OCI-LY7 (cell line): ENCODE measurements around the gene GATM. TPM values are rescaled to one million over a fixed set of nuclear protein-coding genes. Genes with fewer than 3 reads are reported as not detected.

Source experiments
- BruUV-seq: library from RNA; stranded (reverse); fragments of 400-500 nt; replicated peaks from 2 replicates; lab custom pipeline; 2021; lab: Mats Ljungman, UMichigan
- CTCF ChIA-PET: fragments of 300-600 bp; sonication (Branson Sonifier 250); formaldehyde crosslinking; loops from one replicate; lab custom pipeline; 2022; ENCODE audit warnings: antibody characterized with exemption; ENCODE audit not compliant: unreplicated experiment; lab: Charles Lee
- POLR2A ChIA-PET: fragments of 300-600 bp; sonication (Branson Sonifier 250); formaldehyde crosslinking; loops from one replicate; lab custom pipeline; 2022; ENCODE audit warnings: antibody characterized with exemption; lab: Charles Lee
- DNase-seq: peaks from one replicate; pipeline ENCODE4 v3.0.0-alpha.2; 2015; ENCODE audit warnings: low spot score
- H2AFZ ChIP-seq: fragments of 200-600 bp; sonication (generic), shearing (Covaris generic); 2 replicates; pipeline ENCODE4 v1.6.1; 2014; ENCODE audit warnings: mild to moderate bottlenecking, antibody characterized with exemption, low read length, moderate library complexity
- H3K27ac ChIP-seq: fragments of 200-600 bp; sonication (generic); 2 replicates; pipeline ENCODE4 v1.5.1; 2014; ENCODE audit warnings: mixed run types, low read depth, mild to moderate bottlenecking, moderate library complexity, low read length, inconsistent platforms; ENCODE audit not compliant: poor library complexity, severe bottlenecking
- H3K36me3 ChIP-seq: fragments of 200-600 bp; sonication (generic); 2 replicates; pipeline ENCODE4 v1.6.1; 2014; ENCODE audit warnings: mild to moderate bottlenecking, antibody characterized with exemption, low read length, moderate library complexity, mixed read lengths; ENCODE audit not compliant: insufficient read depth
- H3K4me1 ChIP-seq: fragments of 200-600 bp; sonication (generic); 2 replicates; pipeline ENCODE4 v1.5.1; 2014; ENCODE audit warnings: mild to moderate bottlenecking, low read length; ENCODE audit not compliant: insufficient read depth, poor library complexity, severe bottlenecking
- H3K4me2 ChIP-seq: fragments of 200-600 bp; sonication (generic); 2 replicates; pipeline ENCODE4 v1.6.1; 2014; ENCODE audit warnings: mild to moderate bottlenecking, low read length
- H3K4me3 ChIP-seq: fragments of 200-600 bp; sonication (generic); 2 replicates; pipeline ENCODE4 v1.5.1; 2014; ENCODE audit warnings: mild to moderate bottlenecking, low read depth, low read length; ENCODE audit not compliant: poor library complexity, severe bottlenecking
- H3K79me2 ChIP-seq: fragments of 200-600 bp; sonication (generic); 2 replicates; pipeline ENCODE4 v1.6.1; 2016; ENCODE audit warnings: low read depth, mild to moderate bottlenecking, low read length, moderate library complexity, mixed read lengths; ENCODE audit not compliant: insufficient read depth
- H3K9me2 ChIP-seq: fragments of 200-600 bp; sonication (generic); 2 replicates; pipeline ENCODE4 v1.6.1; 2016; ENCODE audit warnings: mild to moderate bottlenecking, low read length, mixed read lengths; ENCODE audit not compliant: insufficient read depth
- H3K9me3 ChIP-seq: fragments of 200-600 bp; sonication (generic); 2 replicates; pipeline ENCODE4 v1.6.1; 2014; ENCODE audit warnings: mild to moderate bottlenecking, mixed run types, low read length, mixed read lengths
- H4K20me1 ChIP-seq: fragments of 200-600 bp; sonication (generic); 2 replicates; pipeline ENCODE4 v1.6.1; 2014; ENCODE audit warnings: mild to moderate bottlenecking, antibody characterized with exemption, low read length, moderate library complexity, mixed read lengths; ENCODE audit not compliant: insufficient read depth
- CTCF ChIP-seq: fragments of 200-600 bp; sonication (generic); conservative IDR thresholded peaks from 2 replicates; pipeline ENCODE4 v1.5.1; 2014; ENCODE audit warnings: mild to moderate bottlenecking, antibody characterized with exemption, low read length, moderate library complexity, mixed read lengths
- EZH2phosphoT487 ChIP-seq: fragments of 200-600 bp; sonication (generic); IDR thresholded peaks from 2 replicates; pipeline ENCODE4 v1.6.1; 2018; ENCODE audit warnings: low read depth, borderline replicate concordance, mild to moderate bottlenecking, mixed run types, antibody characterized with exemption, low read length, moderate library complexity, mixed read lengths
- intact Hi-C: fragments of 100-400 bp; cut with micrococcal nuclease; formaldehyde crosslinking; loops from one replicate; pipeline ENCODE4 v1.10.0; 2022; ENCODE audit not compliant: unreplicated experiment
- total RNA-seq, 2 experiments: library from RNA; depleted of rRNA in 1 of 2; stranded (reverse); fragments of >200 nt in 1 of 2; shearing (Covaris generic) in 1 of 2; gene quantifications; 2 replicates each; pipeline ENCODE4 v1.2.3, GENCODE V29; 2014 to 2022

The GATM gene
- total RNA-seq, 2 experiments from 2014 or later = 1.3 to 2.7 TPM

- Histone ChIP-seq H3K4me3 (no peak overlapping the region), H3K79me2 (no peaks in the 10 kb centered on the region), H3K9me2 (no peaks in the 10 kb centered on the region), H3K9me3 (no peaks in the 10 kb centered on the region), H3K27ac (no peak overlapping the region), H4K20me1 (no peaks in the 10 kb centered on the region), H3K4me1 (no peaks in the 10 kb centered on the region), H3K4me2 (no peak overlapping the region), H3K36me3 (no peaks in the 10 kb centered on the region), H2AFZ (no peak overlapping the region)
- no peak for DNase-seq
- BruUV-seq = no TSS peak
- CTCF ChIA-PET = no interaction called here
- POLR2A ChIA-PET = interaction anchor here (0.6 kb wide), 1 partner anchor 13 kb away, joined by 3 read pairs; no protein-coding TSS in a partner anchor
- TF ChIP-seq EZH2phosphoT487 (no peak), CTCF (no peak)
- intact Hi-C loops = no loop called here
Observed at GRCh38 chr15:45332694-45333093, 45.6 kb downstream of the GATM start.

GRCh38 chr15:45331972-45332371, 46.4 kb downstream of the GATM start:
- H3K4me2 ChIP-seq = no peak overlapping the region
- no peak overlapping the region for H3K4me3 ChIP-seq
- H3K4me1 ChIP-seq = no peaks in the 10 kb centered on the region
- H3K27ac ChIP-seq = no peak overlapping the region
- CTCF ChIA-PET = no interaction called here
- no peaks in the 10 kb centered on the region for H3K9me2 ChIP-seq
- no peaks in the 10 kb centered on the region for H3K79me2 ChIP-seq
- H4K20me1 ChIP-seq = no peaks in the 10 kb centered on the region
- POLR2A ChIA-PET = no interaction called here
- no TSS peak for BruUV-seq
- H3K9me3 ChIP-seq = no peaks in the 10 kb centered on the region
- intact Hi-C loops = no loop called here
- no peak for TF ChIP-seq CTCF
- no peak for TF ChIP-seq EZH2phosphoT487
- no peaks in the 10 kb centered on the region for H3K36me3 ChIP-seq
- H2AFZ ChIP-seq = no peak overlapping the region
- DNase-seq = no peak

GRCh38 chr15:45328663-45329062, 49.7 kb downstream of the GATM start:
- Histone ChIP-seq H3K36me3 (no peaks in the 10 kb centered on the region), H3K79me2 (no peaks in the 10 kb centered on the region), H3K9me2 (no peaks in the 10 kb centered on the region), H3K4me3 (no peak overlapping the region), H3K27ac (no peak overlapping the region), H3K4me1 (no peaks in the 10 kb centered on the region), H3K9me3 (no peaks in the 10 kb centered on the region), H4K20me1 (no peaks in the 10 kb centered on the region), H3K4me2 (no peak overlapping the region), H2AFZ (no peak overlapping the region)
- POLR2A ChIA-PET = no interaction called here
- DNase-seq = no peak
- no peak for TF ChIP-seq CTCF
- no peak for TF ChIP-seq EZH2phosphoT487
- CTCF ChIA-PET = no interaction called here
- intact Hi-C loops = no loop called here
- BruUV-seq = no TSS peak
